Measurements from ENCODE around the gene UBR4.

UBR4 gene

GRCh38 chr1:19133360-19133759 is 76.7 kb downstream of the UBR4 start:
- DNase-seq = no peak

- DNase-seq = no peak
Observed at GRCh38 chr1:19130468-19130867, 79.6 kb downstream of the UBR4 start.

DNA sequence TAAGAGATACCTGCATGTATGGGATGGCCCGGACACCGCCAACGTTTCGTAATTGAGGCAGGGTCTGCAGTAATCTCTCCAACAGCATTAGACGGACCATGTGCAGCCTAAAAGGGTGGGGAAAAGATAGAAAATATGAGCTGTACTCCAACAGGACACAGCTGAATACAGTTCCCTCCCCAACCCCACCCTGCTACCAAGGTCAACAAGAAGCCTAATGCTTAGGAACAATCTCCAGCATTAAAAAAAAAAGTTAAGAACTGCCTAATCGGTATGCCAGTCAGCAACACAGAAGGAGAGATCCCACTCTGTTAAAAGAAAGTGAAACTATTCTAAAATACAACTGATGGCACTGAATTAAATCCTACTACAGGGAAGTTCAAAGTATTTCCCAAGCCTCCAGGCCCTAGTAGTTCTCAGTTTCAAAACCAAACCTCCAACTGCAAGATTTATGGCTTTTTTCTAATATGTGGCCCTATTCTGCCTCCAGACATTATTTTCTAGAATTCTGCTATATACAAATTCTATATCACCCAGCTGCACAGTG is 81.0 kb downstream of the UBR4 start:
- no peak for DNase-seq

DNA sequence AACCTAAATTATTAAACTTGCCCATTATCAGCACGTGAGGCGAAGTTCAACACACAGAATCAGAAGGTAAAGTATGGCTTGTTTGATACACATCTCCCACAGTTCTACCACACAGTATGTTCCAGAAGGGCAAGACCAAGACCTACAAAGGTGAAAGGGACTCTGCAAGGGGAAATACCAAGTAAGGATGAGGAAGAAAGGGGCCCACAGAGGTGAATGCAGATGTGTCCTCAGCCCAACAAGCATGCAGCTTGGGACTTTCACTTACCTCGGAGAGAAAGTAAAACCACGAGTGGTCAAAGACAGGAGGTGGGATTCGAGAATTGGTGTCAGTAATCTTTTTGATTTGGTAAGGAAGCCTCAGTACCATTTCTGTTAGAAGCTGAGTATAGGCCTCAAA is 85.8 kb downstream of the UBR4 start:
- no peak for DNase-seq

GRCh38 chr1:19123837-19124236 is 86.2 kb downstream of the UBR4 start:
- no peak for DNase-seq

- DNase-seq = no peak
Observed at GRCh38 chr1:19122668-19123067, 87.4 kb downstream of the UBR4 start.

DNA sequence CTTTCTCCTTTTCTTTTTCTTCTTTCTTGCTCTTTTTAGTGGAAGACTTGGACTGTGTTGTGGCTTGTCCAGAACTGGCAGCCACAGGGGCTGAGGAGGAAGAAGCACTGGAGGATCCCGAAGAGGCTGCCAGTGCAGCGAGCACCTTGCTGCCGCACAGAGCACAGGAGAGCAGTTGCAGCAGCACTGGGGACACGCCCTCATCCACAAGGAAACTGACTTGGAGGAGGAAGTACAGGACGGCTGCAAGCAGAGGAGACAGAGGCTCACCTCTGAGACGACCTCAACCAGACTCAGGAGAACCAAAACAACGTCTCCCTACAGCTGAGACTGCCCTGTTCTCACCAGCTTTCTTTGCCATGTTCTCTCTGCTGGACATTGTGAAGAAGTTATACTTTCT is 88.9 kb downstream of the UBR4 start:
- no peak for DNase-seq

- DNase-seq = no peak
Observed at GRCh38 chr1:19120070-19120469, 90.0 kb downstream of the UBR4 start.

DNA sequence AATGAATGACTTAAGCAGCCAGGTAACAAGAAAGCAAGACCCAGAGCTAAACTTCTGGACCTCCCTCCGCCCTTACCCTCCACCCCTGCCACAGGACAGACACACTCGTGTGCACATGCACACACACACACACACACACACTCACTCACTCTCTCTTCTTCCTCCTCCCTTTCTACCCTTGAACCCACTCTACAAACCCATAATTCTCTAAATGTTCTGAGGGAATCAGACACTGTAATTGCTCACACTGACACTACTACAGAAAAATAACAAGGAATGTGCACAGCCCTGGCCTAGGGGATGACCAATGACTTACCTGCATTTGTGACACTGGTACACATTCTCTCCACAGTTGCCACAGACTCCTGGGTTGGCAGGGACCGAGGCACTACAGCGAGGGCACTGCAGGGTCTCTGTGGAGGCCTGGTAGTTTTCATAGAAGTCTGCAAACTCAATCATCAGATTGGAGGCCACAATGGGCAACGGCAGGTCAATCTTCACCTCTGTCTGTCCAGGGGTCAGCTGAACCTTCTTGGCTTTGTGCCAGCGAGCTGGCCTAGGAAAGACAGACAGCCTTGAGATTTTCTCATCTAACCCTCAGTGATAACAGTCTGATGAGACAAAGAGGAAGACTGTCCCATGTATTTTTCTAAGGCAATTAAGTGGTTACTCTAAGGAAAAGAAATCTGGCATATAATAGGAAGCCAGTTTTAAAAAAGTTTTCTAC is 94.8 kb downstream of the UBR4 start:
- DNase-seq = no peak

DNA sequence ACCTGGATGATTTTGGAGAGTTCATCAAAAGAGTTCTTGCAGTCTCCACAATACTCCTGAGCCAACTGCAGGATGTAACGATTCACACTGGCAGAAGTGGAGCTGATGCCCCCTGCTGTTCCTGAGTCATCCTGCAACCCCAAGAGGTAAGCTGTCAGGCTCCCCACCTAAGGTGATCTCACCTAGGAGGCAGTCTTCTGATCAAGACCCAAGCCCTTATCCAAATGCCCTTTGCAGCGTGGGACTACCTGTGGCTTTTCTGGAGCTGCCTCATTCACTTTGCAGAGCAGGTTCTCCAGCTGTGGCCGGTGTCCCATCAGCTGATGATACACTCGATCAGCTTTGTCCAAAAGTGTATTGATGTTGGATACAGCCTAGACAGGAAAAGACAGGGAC is 96.4 kb downstream of the UBR4 start:
- DNase-seq = no peak

DNA sequence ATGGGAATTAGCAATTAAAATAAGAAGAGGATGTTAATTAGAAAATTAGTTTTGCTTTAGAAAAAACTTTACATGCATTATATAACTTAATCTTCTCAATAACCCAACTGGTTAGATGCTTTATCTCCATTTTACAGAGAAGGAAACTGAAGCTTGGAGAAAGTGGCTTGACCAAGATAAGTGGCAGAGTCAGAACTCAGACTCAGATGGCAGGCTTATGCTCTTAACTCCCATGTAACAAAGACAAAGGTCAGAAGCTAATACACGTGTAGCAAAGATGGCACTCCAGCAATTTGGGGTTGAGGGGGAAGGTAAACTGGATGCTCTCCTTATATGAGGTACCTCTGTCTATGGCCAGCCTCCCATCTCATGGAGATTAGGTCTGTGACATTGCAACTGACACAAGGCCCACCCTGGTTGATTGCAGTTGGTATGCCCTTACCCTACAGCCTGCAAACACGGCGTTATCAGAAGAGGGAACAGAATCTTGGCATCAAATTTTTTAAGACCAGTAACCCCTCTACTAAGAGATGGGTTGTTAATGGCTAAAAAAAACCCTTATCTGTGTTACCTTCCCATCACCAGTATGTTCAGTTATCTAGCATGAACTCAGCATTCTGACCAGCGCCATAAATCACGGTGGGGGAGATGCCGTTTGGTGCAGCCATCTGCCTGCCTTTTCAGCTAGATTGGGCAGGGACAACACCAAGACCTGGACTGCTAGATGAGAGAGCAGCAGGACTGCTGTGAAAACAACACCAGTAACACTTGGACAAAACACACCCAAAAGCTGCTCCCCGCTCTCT is 97.0 kb downstream of the UBR4 start:
- DNase-seq = no peak

GRCh38 chr1:19110257-19110927 is 99.7 kb downstream of the UBR4 start:
- DNase-seq = no peak

DNA sequence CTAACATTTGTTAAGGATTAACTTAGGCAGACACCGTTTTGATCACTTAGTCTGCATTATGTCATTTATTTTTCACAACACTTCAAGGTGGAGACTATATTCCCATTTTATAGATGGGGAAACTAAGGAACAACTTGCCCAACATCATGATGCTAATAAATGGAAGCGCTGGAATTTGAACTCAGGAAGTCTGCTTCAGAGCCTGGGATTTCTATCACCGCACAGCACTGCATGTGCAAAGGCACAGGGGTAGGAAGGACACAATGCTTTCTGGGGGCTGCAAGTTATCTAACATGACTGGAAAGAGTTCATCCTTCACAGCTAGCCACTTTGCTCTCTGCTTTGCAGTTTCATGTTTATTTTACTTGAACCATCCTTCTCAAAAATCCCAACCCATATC is 100.5 kb downstream of the UBR4 start:
- no peak for DNase-seq

DNA sequence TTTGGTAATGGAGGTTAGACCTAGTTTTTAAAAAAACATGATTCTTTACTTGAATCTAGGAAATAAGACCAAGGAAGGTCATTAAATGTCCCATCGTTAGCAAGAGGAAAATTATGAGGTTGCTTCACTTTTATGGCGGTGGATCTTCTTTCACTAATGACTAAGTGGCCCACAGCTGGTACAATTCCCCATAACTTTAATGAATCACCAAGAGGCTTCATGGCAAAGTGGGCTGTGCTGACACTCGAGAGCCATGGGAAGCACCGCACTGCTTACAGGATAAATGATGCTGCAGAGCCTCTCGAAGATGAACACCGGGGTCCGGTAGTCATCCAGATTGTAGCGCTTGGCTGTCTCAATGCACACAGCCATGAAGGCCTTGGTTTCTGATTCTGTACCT is 108.8 kb downstream of the UBR4 start:
- no peak for DNase-seq

DNA sequence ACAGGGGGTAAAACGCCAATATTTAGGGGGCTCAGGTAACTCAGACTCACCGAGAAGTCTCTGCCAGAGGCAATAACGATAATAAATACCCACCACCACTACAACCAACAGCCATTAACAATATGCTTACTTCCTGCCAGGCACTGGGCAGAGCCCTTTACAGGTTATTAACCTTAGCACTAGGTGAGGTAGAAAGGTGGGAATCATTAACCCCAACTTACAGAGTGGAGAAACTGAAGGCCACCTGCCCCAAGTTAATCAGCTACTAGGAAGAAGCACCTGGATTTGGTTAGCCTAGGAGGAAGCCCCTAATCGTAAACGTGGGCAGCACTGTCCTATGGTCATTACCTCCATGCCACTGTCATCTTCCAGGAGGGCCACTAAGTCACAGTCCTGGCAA is 110.0 kb downstream of the UBR4 start:
- DNase-seq = no peak

DNA sequence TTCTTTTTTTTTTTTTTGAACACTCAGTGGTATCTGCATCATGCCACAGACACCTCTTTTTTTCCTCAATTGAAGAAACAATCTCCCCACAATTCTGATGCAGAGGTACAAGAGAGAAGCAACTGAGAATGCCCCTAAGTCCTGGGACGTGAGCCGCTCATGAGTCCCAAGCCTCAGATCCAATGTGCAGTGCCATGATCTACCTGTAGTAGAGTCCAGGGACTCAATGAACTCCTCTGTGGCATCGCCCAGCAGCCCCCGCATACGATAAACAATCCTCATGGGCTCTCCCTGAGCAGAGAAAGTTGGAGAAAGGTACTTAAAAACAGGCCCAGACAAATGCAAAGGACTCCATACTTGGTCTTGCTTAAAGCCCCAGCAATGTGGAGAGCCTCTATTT is 113.1 kb downstream of the UBR4 start:
- DNase-seq = no peak

DNA sequence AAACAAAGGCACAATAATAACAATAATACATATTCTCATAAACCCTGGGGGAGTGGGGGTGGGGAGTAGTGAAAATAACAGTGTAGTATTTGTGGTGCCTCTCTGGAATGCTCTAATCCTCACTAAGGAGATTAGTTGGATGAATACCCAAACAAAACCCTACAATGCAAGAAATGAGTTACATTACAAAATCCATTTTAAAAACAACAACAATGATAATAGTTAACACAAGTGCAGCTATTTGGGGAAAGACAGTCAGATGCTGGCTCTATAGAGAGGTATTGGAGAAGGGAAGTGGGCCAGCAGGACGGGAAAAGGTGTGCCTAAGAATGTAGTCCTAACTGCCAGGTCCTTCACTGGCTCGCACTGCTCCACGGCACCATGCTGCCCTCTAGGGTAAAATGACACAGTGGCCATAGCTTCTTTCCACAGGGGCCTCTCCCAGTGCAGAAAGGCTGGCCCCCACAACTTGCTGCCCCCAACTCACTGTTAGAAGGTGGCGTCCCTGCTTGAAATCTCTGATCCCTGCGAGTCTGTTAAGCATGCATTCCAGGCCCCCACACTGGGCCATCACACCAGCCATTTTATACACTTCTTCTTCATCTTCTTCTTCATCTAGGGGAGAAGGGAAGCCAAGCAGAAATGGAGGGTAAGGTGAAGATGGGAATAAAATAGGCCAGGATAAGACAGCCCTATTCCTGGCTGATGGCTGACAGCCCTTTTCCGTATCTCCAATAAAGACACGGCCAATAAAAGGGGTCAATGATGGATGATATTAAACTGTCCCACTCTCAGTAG is 113.8 kb downstream of the UBR4 start:
- no peak for DNase-seq

- no peak for DNase-seq
Observed at GRCh38 chr1:19091196-19091953, 118.7 kb downstream of the UBR4 start.

- no peak for DNase-seq
Observed at GRCh38 chr1:19089524-19089923, 120.5 kb downstream of the UBR4 start.

GRCh38 chr1:19088717-19089442 is 121.2 kb downstream of the UBR4 start:
- DNase-seq = no peak
